Measurements from ENCODE around the gene MRPL4. TPM values are rescaled to one million over a fixed set of nuclear protein-coding genes. Genes with fewer than 3 reads are reported as not detected.

The MRPL4 gene
- total RNA-seq, 1 donor from 2014 or later = 55.0 TPM

DNA sequence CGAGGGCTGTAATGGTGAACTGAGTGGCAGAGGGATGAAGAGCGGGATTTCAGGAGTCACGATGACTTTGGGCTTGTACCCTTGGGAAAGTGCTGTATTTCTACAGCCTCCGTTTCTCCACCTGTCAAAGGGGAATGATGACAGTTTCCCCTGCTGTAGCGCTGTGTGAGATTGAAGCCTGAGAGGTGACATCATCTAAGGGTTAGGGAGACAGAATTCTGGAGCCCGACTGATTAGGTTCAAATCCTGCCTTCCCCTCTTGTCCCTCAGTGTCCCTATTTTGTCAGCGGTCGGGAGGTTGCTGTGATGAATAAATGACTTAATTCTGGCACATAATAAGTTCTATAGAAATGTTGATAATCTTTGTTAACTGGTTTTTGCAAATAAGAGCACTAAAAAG is 693 bp downstream of the MRPL4 start:
- Histone ChIP-seq H3K36me3 (peaks cover 0 to 31% of the 10 kb centered on the region in 2 donors), H3K27me3 (no peaks in the 10 kb centered on the region), H3K4me1 (peaks cover 23% of the 10 kb centered on the region), H3K4me3 (peak overlapping the region; percentile 72 to 77), H3K9me3 (no peaks in the 10 kb centered on the region), H3K27ac (peak overlapping the region; percentile 71)
- intact Hi-C loops (cut with DNase I) = no loop called here
- no peak for DNase-seq (ENCODE audit: extremely low spot score in 2 of 2)
- TF ChIP-seq, protein P1, sequence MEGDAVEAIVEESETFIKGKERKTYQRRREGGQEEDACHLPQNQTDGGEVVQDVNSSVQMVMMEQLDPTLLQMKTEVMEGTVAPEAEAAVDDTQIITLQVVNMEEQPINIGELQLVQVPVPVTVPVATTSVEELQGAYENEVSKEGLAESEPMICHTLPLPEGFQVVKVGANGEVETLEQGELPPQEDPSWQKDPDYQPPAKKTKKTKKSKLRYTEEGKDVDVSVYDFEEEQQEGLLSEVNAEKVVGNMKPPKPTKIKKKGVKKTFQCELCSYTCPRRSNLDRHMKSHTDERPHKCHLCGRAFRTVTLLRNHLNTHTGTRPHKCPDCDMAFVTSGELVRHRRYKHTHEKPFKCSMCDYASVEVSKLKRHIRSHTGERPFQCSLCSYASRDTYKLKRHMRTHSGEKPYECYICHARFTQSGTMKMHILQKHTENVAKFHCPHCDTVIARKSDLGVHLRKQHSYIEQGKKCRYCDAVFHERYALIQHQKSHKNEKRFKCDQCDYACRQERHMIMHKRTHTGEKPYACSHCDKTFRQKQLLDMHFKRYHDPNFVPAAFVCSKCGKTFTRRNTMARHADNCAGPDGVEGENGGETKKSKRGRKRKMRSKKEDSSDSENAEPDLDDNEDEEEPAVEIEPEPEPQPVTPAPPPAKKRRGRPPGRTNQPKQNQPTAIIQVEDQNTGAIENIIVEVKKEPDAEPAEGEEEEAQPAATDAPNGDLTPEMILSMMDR (IDR thresholded peaks at IDR 0.05) = no peak
- TF ChIP-seq POLR2AphosphoS5 (IDR thresholded peaks at IDR 0.05; ENCODE audit: insufficient read depth in 1 of 2, low read depth in 1 of 2) (no peak), POLR2A (IDR thresholded peaks at IDR 0.05) (no peak)

DNA sequence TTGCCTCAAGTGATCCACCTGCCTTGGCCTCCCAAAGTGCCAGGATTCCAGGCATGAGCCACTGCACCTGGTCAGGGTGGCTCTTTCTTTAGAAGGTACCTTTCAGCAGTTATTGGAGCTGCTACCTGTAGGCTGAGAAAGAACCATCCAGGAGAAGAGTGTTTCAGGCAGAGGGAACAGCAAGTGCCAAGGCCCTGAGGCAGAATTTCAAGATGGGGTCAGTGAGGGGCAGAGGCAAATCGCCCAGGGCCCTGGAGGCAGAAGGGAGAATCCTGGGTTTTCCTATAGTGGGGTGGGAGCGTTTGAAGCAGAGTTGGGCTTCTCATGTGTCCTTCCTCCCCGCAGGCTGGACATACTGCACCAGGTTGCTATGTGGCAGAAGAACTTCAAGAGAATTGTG is 2.2 kb downstream of the MRPL4 start:
- H3K4me3 ChIP-seq = no peak overlapping the region
- DNase-seq (ENCODE audit: extremely low spot score in 2 of 2) = no peak
- H3K9me3 ChIP-seq = no peaks in the 10 kb centered on the region
- no peak overlapping the region for H3K27ac ChIP-seq
- intact Hi-C loops (cut with DNase I) = no loop called here
- peaks cover 24% of the 10 kb centered on the region for H3K4me1 ChIP-seq
- peaks cover 0 to 40% of the 10 kb centered on the region in 2 donors for H3K36me3 ChIP-seq
- TF ChIP-seq POLR2AphosphoS5 (IDR thresholded peaks at IDR 0.05; ENCODE audit: insufficient read depth in 1 of 2, low read depth in 1 of 2) (no peak), POLR2A (IDR thresholded peaks at IDR 0.05) (no peak)
- TF ChIP-seq, protein P1 (IDR thresholded peaks at IDR 0.05) = no peak
- H3K27me3 ChIP-seq = no peaks in the 10 kb centered on the region

DNA sequence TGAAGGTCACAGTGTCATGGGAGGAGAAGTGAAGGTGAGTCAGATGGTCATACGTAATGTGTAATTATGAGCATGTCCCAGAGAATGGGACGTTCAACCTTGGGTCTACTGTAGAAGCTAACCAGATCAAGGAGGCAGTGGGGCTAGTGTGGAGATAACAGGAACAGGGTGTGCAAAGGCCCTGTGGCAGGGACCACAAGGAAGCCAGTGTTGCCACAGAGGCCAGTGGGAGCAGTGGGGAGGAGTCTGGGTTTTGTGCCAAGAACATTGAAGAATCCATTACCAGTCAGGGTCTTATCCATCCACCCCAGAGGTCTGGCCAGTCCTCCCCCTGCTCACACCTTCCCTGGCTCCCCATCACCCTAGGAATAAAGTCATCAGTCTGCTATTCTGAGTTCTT is 3.3 kb downstream of the MRPL4 start:
- intact Hi-C loops (cut with DNase I) = no loop called here
- H3K9me3 ChIP-seq = no peaks in the 10 kb centered on the region
- DNase-seq (ENCODE audit: extremely low spot score in 2 of 2) = no peak
- peaks cover 0 to 40% of the 10 kb centered on the region in 2 donors for H3K36me3 ChIP-seq
- H3K4me3 ChIP-seq = no peak overlapping the region
- no peak for TF ChIP-seq POLR2A (IDR thresholded peaks at IDR 0.05)
- TF ChIP-seq, protein P1 (IDR thresholded peaks at IDR 0.05) = no peak
- TF ChIP-seq POLR2AphosphoS5 (IDR thresholded peaks at IDR 0.05; ENCODE audit: insufficient read depth in 1 of 2, low read depth in 1 of 2) = no peak
- no peak overlapping the region for H3K27ac ChIP-seq
- H3K27me3 ChIP-seq = no peaks in the 10 kb centered on the region
- peaks cover 28% of the 10 kb centered on the region for H3K4me1 ChIP-seq

DNA sequence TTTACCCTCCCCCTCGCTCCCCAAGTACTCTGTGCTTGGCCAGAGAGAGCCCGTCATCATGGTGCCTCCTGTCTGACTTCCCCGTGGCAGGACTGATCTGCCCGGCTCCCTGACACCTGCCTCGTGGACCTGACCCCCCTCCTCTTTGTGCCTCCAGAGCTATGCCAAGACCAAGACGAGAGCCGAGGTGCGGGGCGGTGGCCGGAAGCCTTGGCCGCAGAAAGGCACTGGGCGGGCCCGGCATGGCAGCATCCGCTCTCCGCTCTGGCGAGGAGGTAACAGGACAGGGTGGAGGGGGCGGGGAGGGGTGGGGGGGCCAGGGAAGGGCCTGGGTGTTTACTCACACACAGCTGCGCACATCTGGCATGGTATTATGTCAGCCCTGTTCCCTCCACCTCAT is 4.5 kb downstream of the MRPL4 start:
- H3K36me3 ChIP-seq = peaks cover 0 to 40% of the 10 kb centered on the region in 2 donors

DNA sequence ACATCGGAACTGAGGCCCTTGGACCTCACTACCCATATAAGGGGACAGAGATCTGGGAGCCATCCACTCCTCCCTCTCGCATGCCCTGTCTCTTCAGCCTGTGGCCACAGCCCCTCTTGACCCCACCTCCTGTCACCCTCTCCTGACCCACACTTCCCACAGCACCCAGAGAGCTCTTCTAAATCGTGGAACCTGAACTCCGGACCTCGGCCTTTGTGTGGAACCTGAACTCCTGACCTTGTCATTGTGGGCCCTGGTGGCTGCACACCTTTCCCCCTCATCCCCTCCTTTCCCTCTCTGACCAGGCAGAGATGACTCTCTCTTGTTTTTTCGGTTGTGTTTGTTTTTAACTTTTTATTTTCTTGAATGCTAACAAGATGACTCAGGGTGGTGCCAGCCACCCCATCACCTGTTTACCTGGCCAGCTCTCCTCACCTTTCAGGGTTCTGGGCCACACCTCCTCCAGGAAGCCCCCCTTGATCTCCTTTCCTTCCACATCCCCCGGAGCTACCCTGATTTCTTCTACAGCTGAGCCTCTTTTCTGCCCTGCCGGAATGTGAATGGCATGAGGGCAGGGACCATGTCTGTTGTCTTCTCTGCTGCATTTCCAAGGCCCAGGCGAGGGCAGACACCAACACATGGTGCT is 5.1 kb downstream of the MRPL4 start:
- Histone ChIP-seq H3K9me3 (no peaks in the 10 kb centered on the region), H3K27me3 (no peaks in the 10 kb centered on the region), H3K36me3 (peaks cover 0 to 40% of the 10 kb centered on the region in 2 donors), H3K4me1 (peaks cover 18% of the 10 kb centered on the region), H3K27ac (no peak overlapping the region), H3K4me3 (no peak overlapping the region)
- intact Hi-C loops (cut with DNase I) = no loop called here
- TF ChIP-seq, protein P1 (IDR thresholded peaks at IDR 0.05) = no peak
- TF ChIP-seq POLR2A (IDR thresholded peaks at IDR 0.05) (no peak), POLR2AphosphoS5 (IDR thresholded peaks at IDR 0.05; ENCODE audit: insufficient read depth in 1 of 2, low read depth in 1 of 2) (no peak)
- DNase-seq (ENCODE audit: extremely low spot score in 2 of 2) = no peak

More for the DNA sequence above, 4.5 kb downstream of the MRPL4 start:
- Histone ChIP-seq H3K27me3 (no peaks in the 10 kb centered on the region), H3K27ac (no peak overlapping the region), H3K4me3 (no peak overlapping the region), H3K9me3 (no peaks in the 10 kb centered on the region), H3K4me1 (peaks cover 18% of the 10 kb centered on the region)
- intact Hi-C loops (cut with DNase I) = no loop called here
- TF ChIP-seq, protein P1 (IDR thresholded peaks at IDR 0.05) = no peak
- TF ChIP-seq POLR2A (IDR thresholded peaks at IDR 0.05) (no peak), POLR2AphosphoS5 (IDR thresholded peaks at IDR 0.05; ENCODE audit: insufficient read depth in 1 of 2, low read depth in 1 of 2) (no peak)
- DNase-seq (ENCODE audit: extremely low spot score in 2 of 2) = no peak
